HG03139 (cell line): ENCODE results near the gene LGR4.
"Not testable (repeated sequence)": the region's sequence is repeated elsewhere in the genome, so short reads cannot be mapped to it uniquely, and the experiment has no call there.

Source experiments
- ATAC-seq: cut with Tn5 transposase; IDR thresholded peaks from one replicate; pipeline ENCODE4 v1.9.1; 2021; ENCODE audit not compliant: unreplicated experiment

Gene LGR4

DNA sequence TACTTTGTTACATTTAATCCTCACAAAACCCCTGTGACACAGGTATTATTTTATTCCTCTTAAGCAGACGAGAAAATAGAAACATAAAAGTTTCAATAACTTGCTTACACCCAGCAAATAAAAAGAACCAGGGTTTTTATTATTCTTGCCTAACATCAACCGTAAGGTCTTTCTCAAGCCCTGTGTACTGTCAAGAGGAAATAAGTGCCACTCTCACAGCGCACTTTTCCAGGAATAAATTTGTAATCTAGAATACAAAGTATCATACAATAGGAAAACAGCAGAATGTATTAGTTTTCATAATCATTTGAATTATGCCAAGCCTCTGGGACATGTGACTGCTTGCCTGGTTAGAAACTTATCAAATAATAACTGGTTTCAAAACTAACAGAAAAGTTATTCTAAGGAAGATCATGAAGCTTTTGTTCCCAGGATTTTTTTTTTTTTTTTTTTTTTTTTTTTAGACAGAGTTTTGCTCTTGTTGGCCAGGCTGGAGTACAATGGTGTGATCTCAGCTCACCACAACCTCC lies 117.0 kb downstream of the LGR4 start:
- ATAC-seq, result no peak

DNA sequence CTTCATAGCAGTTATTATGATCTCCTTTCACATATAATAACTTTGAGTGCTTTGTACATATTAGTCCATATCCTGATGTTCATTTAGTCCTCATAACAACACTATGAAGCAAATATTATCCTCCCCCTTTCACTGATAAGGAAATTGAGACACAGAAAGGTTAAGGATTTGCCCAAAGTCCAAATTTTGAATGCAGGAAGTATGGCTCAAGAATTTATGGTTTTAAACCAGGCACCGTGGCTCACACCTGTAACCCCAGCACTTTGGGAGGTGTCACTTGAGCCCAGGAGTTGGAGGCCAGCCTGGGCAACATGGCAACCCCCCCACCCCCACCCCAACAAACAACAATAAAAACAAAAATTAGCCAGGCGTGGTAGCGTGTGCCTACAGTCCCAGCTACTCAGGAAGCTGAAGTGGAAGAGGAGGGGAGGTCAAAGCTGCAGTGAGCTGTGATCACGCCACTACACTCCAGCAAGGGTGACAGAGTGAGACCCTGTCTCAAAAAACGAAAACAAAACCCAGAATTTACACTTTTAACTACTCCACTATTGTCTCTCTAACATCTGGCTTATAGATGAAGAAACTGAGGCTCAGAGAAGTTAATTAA lies 118.1 kb downstream of the LGR4 start:
- no peak for ATAC-seq

DNA sequence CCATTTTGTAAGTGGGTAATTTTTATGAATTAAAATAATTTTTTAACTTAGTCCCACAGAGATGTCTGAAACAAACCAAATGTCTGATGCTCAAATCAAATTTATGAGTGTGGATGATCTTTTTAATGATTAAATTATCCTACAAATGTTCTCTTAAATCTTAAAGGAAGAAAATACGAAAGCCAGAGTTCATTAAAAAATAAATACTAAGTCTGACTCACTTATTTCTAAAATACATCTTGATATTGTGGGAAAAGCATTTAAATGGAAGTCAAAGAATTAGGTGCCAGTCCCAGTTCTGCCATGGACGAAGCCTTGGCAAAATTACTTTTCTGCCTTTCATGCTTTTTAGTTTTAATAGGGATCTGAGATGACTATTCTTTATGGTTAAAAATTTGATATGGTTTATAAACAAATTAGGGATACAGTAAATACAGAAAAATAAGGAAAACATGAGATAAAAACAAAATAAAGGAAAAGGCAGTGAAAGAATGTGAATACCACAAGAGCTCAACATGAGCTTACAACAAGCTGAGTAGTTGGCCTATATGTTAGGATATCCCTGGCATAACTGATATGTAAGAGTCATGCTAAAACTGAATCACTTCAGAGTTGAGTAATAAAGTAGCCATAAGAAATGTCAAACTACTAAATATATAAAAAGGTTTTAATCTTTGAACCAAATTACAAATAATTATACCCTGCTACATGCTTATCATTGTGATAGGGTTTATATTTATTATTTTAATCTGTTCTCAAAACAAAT lies 118.8 kb downstream of the LGR4 start:
- ATAC-seq, result no peak

DNA sequence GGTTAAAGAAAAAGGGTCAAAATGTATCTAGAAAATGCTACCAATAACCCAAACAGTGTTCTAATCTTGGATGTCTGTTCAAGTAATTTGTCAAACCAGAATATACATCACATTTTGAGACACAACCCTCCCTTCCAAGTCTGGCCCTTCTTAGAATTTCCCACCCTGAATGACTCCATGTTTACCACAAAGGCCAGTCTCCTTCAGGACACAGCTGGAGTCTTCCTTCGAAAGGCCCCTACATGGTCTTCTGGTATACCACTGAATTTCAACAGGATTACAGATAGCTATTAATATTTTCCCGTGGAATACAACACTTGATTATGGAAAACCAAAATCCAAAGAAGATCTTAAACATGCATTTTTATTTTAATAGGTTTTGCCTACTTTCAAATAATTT lies 119.8 kb downstream of the LGR4 start:
- ATAC-seq, result no peak

- ATAC-seq, result no peak
Observed at GRCh38 chr11:27350511-27350910, 122.1 kb downstream of the LGR4 start.

GRCh38 chr11:27349919-27350318 lies 122.7 kb downstream of the LGR4 start:
- no peak for ATAC-seq

- no peak for ATAC-seq
Observed at GRCh38 chr11:27348340-27348873, 124.2 kb downstream of the LGR4 start.

DNA sequence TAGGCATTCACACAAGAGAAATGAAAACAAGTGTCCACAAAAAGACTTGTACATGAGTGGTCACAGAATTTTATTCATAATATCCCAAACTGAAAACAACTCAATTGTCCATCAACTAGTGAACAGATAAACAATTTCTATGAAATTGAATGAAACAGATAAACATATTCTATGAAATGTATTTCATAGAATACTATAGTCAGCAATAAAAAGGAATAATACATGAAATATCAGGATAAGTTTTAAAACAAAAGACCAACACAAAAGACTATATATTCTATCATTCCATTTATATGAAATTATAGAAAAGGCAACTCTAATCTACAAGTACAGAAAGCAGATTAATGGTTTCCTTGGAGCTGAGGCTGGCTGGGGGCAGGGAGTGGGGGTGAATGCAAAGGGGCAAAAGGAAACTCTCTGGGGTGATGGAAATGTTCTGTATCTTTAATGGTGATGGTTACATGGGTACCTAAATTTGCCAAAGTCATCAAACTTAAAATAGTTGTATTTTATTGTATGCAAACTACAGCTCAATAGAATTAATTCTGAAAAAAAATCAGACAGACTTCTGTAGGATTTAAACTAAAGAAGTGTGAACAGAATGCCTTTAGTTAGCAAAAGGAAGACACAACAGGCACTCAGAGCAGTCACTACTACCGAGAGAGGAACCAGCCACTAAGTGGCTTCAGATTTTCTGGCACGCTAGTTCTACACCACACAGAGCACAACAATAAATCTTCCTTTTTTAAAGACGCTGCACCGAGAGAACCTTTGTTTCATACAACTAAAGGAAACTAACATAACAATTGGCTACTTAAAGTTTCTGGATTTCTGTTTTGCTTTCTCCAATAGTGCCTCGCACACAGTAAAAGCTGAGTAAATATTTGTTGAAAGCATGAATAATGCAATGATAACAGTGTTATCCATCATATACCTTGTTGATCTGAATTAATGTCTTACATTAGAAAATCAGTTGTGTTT lies 124.9 kb downstream of the LGR4 start:
- ATAC-seq, result no peak

DNA sequence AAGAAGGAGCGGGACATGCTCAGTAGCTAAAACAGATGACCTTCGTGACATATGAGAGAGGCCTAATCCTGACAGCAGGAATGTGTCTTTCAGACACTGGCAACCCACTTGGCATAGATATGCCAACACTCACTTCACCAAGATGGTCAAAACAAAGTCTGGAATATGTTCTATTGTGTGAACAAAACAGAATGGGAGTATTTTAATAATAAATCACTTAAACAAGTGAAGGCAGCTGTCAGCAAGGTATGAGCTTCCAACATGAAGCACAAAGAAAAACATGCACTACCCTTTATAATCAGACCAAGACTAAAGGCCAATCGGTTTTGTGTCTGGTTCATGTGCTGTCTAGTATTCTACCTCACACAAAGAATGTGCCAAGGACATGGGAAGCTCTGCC lies 132.6 kb downstream of the LGR4 start:
- ATAC-seq, result no peak

DNA sequence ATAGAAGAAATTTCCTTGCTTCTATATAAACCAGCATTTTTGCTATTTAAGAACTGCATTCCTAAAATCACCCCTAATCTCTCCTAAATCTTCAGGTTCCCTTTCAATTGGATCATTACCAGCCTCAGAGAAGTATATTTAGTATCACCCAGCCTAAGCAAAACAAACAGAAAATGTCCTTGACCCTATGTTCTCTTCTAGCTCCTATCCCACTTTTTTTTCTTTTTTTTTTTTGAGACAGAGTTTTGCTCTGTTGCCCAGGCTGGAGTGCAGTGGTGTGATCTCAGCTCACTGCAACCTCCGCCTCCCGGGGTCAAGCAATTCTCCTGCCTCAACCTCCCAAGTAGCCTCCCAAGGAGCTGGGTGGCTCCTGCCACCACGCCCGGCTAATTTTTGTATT lies 137.8 kb downstream of the LGR4 start:
- ATAC-seq, result not testable (repeated sequence)

- no peak for ATAC-seq
Observed at GRCh38 chr11:27331981-27332380, 140.6 kb downstream of the LGR4 start.

DNA sequence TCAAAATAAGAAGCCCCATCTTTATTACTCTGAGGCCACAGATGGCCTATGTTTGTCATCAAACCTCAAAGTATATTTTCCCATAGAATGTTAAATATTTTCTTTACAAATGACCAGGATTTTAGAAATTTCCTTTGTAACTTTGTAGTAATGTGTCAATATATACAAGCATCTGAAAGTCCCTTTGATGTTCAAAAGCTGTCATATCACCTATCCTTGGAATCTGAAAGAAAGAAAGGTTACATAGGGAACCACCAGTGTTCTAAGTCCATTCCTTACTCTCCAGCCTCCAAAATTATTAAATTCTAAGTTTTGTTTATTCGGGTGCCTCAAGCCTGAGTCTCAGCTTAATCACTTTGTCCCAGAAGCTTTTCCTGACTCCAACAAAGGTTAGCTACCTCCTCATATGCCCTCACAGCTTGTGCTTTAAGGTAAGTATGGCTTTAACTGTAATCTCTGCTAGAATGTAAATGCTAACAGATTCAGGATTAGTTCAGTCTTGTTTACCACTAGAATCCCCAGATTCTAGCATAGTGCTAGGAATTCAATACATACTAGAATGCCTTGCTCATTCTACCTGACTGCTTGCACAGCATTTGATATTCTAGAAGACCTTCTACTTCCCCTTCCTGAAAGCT lies 141.8 kb downstream of the LGR4 start:
- no peak for ATAC-seq

DNA sequence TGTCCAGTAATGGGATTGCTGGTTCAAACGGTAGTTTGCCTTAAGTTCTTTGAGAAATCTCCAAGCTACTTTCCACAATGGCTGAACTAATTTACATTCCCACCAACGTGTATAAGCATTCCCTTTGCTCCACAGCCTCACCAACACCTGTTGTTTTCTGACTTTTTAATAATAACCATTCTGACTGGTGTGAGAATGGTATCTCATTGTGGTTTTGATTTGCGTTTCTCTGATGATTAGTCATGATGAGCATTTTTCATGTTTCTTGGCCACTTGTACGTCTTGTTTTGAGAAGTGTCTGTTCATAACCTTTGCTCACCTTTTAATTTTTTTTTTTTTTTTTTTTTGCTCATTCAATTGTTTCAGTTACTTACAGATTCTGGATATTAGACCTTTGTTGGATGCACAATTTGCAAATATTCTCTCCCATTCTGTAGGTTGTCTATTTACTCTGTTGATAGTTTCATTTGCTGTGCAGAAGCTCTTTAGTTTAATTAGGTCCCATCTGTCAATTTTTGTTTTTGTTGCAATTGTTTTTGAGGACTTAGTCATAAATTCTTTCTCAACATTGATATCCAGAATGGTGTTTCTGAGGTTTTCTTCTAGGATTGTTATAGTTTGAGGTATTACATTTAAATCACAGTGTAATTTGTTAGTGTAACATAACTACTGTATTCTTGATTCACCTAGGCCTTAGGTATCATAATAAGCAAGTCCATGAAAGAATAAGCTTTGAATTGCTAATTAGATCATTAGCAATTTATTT lies 142.5 kb downstream of the LGR4 start:
- ATAC-seq, result no peak

- no peak for ATAC-seq
Observed at GRCh38 chr11:27328614-27329013, 144.0 kb downstream of the LGR4 start.

GRCh38 chr11:27327064-27327463 lies 145.5 kb downstream of the LGR4 start:
- not testable (repeated sequence) for ATAC-seq

GRCh38 chr11:27322196-27322595 lies 150.4 kb downstream of the LGR4 start:
- ATAC-seq, result not testable (repeated sequence)

DNA sequence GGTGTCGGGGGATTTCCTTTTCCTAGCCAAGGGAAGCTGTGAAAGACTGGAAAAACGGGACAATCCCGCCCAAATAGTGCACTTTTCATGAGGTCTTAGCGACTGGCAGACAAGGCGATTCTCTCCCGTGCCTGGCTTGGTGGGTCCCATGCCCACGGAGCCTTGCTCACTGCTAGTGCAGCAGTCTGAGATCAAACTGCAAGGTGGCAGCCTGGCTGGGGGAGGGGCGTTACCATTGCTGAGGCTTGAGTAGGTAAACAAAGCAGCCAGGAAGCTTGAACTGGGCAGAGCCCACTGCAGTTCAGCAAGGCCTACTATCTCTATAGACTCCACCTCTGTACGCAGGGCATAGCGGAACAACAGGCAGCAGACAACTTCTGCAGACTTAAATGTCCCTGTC lies 151.2 kb downstream of the LGR4 start:
- ATAC-seq, result not testable (repeated sequence)

DNA sequence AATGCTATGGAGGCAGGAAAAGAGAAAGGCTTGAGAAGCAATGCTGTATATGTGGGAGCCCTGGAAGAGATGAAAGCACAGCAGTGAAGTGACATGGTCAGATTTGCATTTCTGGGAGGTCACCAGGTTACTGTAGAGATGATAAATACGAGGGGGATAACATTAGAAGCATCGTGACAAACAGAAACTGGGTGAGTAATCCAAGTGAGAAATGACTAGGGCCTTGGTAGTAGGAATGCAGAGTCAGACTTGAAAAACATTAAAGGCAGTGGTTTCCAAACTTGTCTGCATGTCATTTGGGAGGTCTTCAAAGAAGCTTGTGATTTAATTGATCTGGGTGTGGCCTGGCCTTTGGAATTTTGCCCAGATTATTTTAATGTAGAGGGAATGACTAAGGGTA lies 153.5 kb downstream of the LGR4 start:
- ATAC-seq, result peak; percentile 93

DNA sequence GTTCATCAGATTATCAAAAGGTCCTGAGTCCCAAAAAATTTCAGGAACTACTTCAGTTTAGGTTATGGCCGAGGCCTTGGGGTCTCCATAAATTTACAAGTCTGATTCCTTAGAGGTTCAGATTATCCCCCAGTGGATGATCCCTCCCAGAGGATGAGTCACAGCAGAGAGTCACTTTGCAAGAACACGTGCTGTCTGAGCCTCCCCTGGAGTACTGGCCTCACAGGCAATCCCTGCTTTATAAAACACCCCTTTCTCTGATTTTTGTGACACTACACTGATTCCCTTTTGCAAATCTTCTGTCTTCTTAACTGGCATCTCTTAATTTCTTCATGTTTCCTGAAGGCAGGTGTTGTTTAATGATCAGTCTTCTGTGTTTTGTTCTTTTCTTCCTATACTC lies 154.8 kb downstream of the LGR4 start:
- ATAC-seq, result no peak
